Motor neuron (in vitro differentiated cells): ENCODE measurements around the gene IL17B. TPM values are rescaled to one million over a fixed set of nuclear protein-coding genes. Genes with fewer than 3 reads are reported as not detected.

ENCODE experiments used
- ATAC-seq, 8 experiments: fragments of 200-7000 bp; cut with Tn5 transposase; replicated peaks in 6 of 8; 2 replicates each; pipeline ENCODE4 v1.8.0; 2021; ENCODE audit warnings: mild to moderate bottlenecking in 8 of 8, moderate library complexity in 8 of 8
- H3K27ac ChIP-seq, 2 donors: fragments of 250-450 bp; sonication (Bioruptor Pico); 2 replicates each; pipeline ENCODE4 v1.9.0; 2021; ENCODE audit warnings: antibody characterized with exemption in 2 of 2, mild to moderate bottlenecking in 2 of 2, moderate library complexity in 1 of 2
- H3K4me1 ChIP-seq, 2 donors: fragments of 250-450 bp; sonication (Bioruptor Pico); replicated peaks in 1 of 2; 2 replicates each; pipeline ENCODE4 v1.6.1; 2021; ENCODE audit warnings: antibody characterized with exemption in 2 of 2, mild to moderate bottlenecking in 2 of 2, moderate library complexity in 1 of 2
- H3K4me3 ChIP-seq, 5 donors: fragments of 250-450 bp; sonication (Bioruptor Pico); 2 replicates each; pipeline ENCODE4 v1.9.0; 2021; ENCODE audit warnings: antibody characterized with exemption in 5 of 5, mild to moderate bottlenecking in 5 of 5, moderate library complexity in 4 of 5
- WGBS, 10 experiments: fragments of 450-650 bp; shearing (Covaris generic); methylation state at CpG; one replicate each; pipeline ENCODE4 v1.0.0; 2022; 5-methylcytosine and 5-hydroxymethylcytosine counted together
- in situ Hi-C, 9 experiments: fragments of 400-800 bp; cut with MboI; loops; one replicate each; pipeline ENCODE4 v1.15.0; 2021; ENCODE audit warnings: low sequenced_read_pairs in 9 of 9, low pct_unique_long_range_greater_than_20kb in 2 of 9; ENCODE audit not compliant: unreplicated experiment in 9 of 9
- total RNA-seq, 8 experiments: library from RNA; unstranded; fragments of 300-600 nt; gene quantifications; 2 replicates each; pipeline versions ENCODE4 v1.2.3 to v1.2.4, GENCODE V29; 2022

IL17B gene
- total RNA-seq, 8 experiments from 2014 or later = 0.33 to 1.1 TPM; not detected in 6

DNA sequence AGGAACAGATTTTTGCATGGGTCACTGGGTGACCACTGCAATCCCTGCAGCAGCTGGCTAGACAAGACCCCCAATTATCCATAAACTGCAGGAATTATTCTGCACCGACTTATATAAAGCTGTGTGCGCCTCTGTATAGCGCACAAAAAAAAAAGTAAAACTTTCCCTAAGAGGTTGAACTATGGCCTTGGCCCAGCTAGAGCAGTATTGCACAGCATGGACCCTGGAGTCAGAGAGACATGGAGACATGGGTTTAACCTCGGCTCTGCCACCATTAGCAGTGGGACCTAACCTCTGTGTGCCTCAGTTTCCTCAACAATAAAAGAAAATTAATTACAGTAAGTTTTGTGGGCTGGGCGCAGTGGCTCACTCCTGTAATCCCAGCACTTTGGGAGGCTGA is 50.9 kb downstream of the IL17B start:
- no peak for ATAC-seq
- H3K4me1 ChIP-seq = no peaks in the 10 kb centered on the region
- H3K4me3 ChIP-seq = no peak overlapping the region
- in situ Hi-C loops = no loop called here
- 70 to 100% (median 92%) methylated on average over 1 to 4 of the region's 5 CpGs; no CpG with 5 or more reads in 2 of the 10 experiments for WGBS, 10 experiments
- H3K27ac ChIP-seq = no peak overlapping the region

DNA sequence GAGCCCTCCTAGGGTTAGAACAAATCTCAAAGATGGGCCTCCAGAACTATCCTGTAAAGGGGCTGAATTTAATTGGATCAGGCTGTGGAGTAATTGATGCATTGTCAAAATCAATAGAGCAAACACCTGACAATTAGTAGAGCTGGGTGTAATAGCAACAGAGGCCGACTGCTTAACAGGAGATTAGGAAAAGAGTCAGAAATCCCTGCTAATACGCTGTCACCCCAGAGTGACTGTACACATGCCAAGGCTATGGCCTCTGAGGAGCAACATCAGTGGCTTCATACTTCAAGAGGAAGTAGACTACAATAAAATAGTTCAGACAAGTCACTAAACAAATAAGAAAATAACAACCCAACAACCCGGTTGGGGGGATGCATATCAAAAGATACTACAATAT is 52.5 kb downstream of the IL17B start:
- in situ Hi-C loops = no loop called here
- 65 to 100% (median 88%) methylated on average over 1 to 3 of the region's 3 CpGs for WGBS, 10 experiments
- no peak overlapping the region for H3K27ac ChIP-seq
- no peaks in the 10 kb centered on the region for H3K4me1 ChIP-seq
- ATAC-seq = no peak
- no peak overlapping the region for H3K4me3 ChIP-seq

DNA sequence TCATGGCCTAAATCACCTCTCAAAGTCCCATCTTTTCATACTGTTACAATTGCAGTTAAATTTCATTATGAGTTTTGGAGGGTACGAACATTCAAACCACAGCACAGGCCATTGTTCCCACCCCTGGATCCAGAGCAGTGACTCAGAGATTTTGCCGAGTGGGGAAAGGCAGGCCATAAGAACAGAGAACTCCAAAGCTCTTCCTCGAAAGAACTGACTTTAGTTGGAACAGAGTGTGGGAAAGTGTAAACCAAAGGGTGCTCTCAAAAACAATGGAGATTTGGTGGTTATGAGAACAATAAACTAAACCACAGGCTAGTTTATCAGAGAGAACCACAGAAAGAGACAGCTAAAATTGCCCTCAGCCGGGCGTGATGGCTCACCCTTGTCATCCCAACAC is 53.2 kb downstream of the IL17B start:
- in situ Hi-C loops = no loop called here
- Histone ChIP-seq H3K27ac (no peak overlapping the region), H3K4me1 (peaks cover 3 to 4% of the 10 kb centered on the region in 2 donors), H3K4me3 (no peak overlapping the region)
- ATAC-seq = no peak
- WGBS, 10 experiments = 83 to 100% (median 90%) methylated on average over 1 to 5 of the region's 5 CpGs; no CpG with 5 or more reads in 1 of the 10 experiments

DNA sequence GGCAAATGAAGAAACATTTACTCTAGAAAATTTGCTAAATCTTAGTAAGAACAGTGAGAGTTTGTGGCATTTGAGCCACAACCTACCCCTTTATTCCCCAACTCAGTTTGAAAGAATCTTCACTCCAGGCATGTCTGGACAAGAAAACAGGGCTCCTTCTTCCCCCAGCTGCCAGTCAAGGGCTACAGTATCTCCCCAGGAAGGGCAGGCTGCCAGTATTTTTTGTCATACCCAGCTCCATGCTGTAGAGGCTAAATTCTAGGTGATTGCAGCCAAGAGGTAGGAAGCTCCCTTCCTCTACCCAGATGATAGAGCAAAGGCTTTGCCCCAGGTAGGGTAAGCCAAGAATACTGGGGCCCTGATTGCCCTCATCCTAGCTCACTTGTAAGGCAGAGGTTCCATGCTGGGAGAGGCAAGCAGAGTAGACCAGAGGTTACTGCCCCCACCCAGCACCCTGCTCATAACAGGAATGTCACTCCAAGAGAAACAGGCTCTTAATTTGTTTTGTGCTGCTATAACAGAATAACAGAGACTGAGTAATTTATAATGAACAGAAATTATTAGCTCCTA is 53.8 kb downstream of the IL17B start:
- H3K4me1 ChIP-seq = peaks cover 10% of the 10 kb centered on the region in 2 donors
- no peak overlapping the region for H3K4me3 ChIP-seq
- in situ Hi-C loops = no loop called here
- no peak overlapping the region for H3K27ac ChIP-seq
- no peak for ATAC-seq

DNA sequence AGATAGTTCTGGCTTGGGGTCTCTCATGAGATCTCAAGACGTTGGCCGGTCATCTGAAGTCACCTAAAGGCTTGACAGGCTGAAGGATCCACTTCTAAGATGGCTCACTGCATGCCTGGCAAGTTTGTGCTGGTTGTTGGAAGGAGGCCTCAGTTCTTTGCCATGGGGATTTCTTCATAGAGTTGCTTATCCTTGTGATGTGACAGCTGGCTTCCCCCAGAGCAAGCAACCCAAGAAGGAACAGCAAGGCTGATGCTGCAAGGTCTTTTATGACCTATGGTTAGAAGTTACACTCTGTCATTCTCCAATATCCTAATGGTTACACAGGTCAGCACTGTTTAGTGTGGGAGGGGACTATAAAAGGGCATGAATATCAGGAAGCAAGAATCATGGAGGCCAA is 54.5 kb downstream of the IL17B start:
- in situ Hi-C loops = loop anchor here in 2 of 9 experiments (25.0 kb wide), 1 partner anchor 238 kb away; the partner anchor contains the start of gene CSNK1A1 (in 2 of the 2)
- ATAC-seq = no peak
- no peak overlapping the region for H3K4me3 ChIP-seq
- H3K4me1 ChIP-seq = peaks cover 10% of the 10 kb centered on the region in 2 donors
- 83 to 100% (median 94%) methylated on average over 1 to 2 of the region's 2 CpGs; no CpG with 5 or more reads in 6 of the 10 experiments for WGBS, 10 experiments
- H3K27ac ChIP-seq = no peak overlapping the region

Other genes with a start within 250 kb of the IL17B start
- 10 to 100 TPM in 1 of 8 experiments, 1 to 10 TPM in 5, under 1 TPM in 2; 0.18 to 28.7 (median 4.3) TPM for gene ABLIM3, start 237.8 kb downstream of the IL17B start, total RNA-seq
- gene AFAP1L1, start 107.4 kb downstream of the IL17B start, total RNA-seq = 1 to 10 TPM in 4 of 8 experiments, under 1 TPM in 4; 0.17 to 5.0 (median 1.2) TPM
- 10 to 100 TPM in 7 of 8 experiments, 1 to 10 TPM in 1; 9.7 to 33.1 (median 24.0) TPM for gene GRPEL2, start 33.8 kb downstream of the IL17B start, total RNA-seq
- 10 to 100 TPM in 7 of 8 experiments, 1 to 10 TPM in 1; 8.8 to 20.0 (median 15.6) TPM for gene PCYOX1L, start 21.2 kb downstream of the IL17B start, total RNA-seq
- 100 to 1,000 TPM; 196 to 391 (median 279) TPM for gene CSNK1A1, start 172.1 kb upstream of the IL17B start, total RNA-seq
- 10 to 100 TPM in 1 of 8 experiments, 1 to 10 TPM in 5, under 1 TPM in 2; 0.42 to 11.5 (median 1.4) TPM for gene ARHGEF37, start 202.2 kb upstream of the IL17B start, total RNA-seq